H1 (cell line): ENCODE measurements around the gene NQO2. TPM values are rescaled to one million over a fixed set of nuclear protein-coding genes. Genes with fewer than 3 reads are reported as not detected.
A peak's percentile ranks its signal among the peaks of the same experiment; 100 is the strongest.

Experiments used
- CTCF ChIA-PET: fragments of 300-600 bp; sonication (Branson Sonifier 250); formaldehyde crosslinking; loops from one replicate; lab custom pipeline; 2021; ENCODE audit not compliant: partially characterized antibody; lab: Charles Lee
- POLR2A ChIA-PET: fragments of 300-600 bp; sonication (Branson Sonifier 250); formaldehyde crosslinking; loops from one replicate; lab custom pipeline; 2021; ENCODE audit warnings: inconsistent platforms; ENCODE audit not compliant: partially characterized antibody; lab: Charles Lee
- DNase-seq, 2 experiments: peaks; one replicate each; pipeline versions ENCODE4 v3.0.0 to v3.0.0-alpha.2; 2010 to 2022; ENCODE audit warnings: low spot score in 2 of 2, low read depth in 1 of 2, mixed read lengths in 1 of 2
- FAIRE-seq: peaks from 2 replicates; lab custom pipeline; 2011; peaks lifted over from hg19 to GRCh38; lab: Jason Lieb, UNC
- H2AFZ ChIP-seq: 2 replicates; pipeline ENCODE4 v1.8.1; 2012; ENCODE audit warnings: low read length, inconsistent platforms
- H2AK5ac ChIP-seq: 2 replicates; pipeline ENCODE4 v1.6.1; 2013; ENCODE audit warnings: low read depth, low read length
- H2BK120ac ChIP-seq: replicated peaks from 2 replicates; pipeline ENCODE3; 2013; ENCODE audit warnings: low read depth, low read length, inconsistent platforms
- H2BK12ac ChIP-seq: 2 replicates; pipeline ENCODE4 v1.6.1; 2013; ENCODE audit warnings: low read depth, low read length
- H2BK15ac ChIP-seq: 2 replicates; pipeline ENCODE4 v1.6.1; 2013; ENCODE audit warnings: low read length
- H2BK20ac ChIP-seq: 2 replicates; pipeline ENCODE4 v1.6.1; 2013; ENCODE audit warnings: low read length
- H2BK5ac ChIP-seq: 2 replicates; pipeline ENCODE4 v1.6.1; 2013; ENCODE audit warnings: low read depth, low read length
- H3K14ac ChIP-seq: 2 replicates; pipeline ENCODE4 v1.6.1; 2013; ENCODE audit warnings: inconsistent platforms; ENCODE audit not compliant: insufficient read length
- H3K18ac ChIP-seq: 2 replicates; pipeline ENCODE4 v1.6.1; 2013; ENCODE audit warnings: low read length; ENCODE audit errors: extremely low read depth
- H3K23ac ChIP-seq: 2 replicates; pipeline ENCODE4 v1.6.1; 2013; ENCODE audit warnings: inconsistent platforms; ENCODE audit not compliant: insufficient read length
- H3K23me2 ChIP-seq: 2 replicates; pipeline ENCODE4 v1.6.1; 2013; ENCODE audit warnings: low read depth, low read length
- H3K27ac ChIP-seq: 2 replicates; pipeline ENCODE4 v1.6.1; 2011; ENCODE audit warnings: low read depth, low read length, inconsistent platforms
- H3K27me3 ChIP-seq, 4 experiments: replicated peaks in 1 of 4; 1 replicate in 1 of 4; 2 replicates in 3 of 4; pipeline versions ENCODE4 v1.6.1 to v1.8.1; 2011 to 2013; ENCODE audit warnings: low read length in 3 of 4, mild to moderate bottlenecking in 3 of 4, inconsistent platforms in 2 of 4, mixed read lengths in 2 of 4, moderate library complexity in 1 of 4; ENCODE audit not compliant: control insufficient read depth in 3 of 4, insufficient read depth in 3 of 4; ENCODE audit errors: extremely low read depth in 1 of 4
- H3K36me3 ChIP-seq, 4 experiments: 2 replicates each; pipeline versions ENCODE4 v1.6.1 to v1.8.1; 2011 to 2013; ENCODE audit warnings: mild to moderate bottlenecking in 4 of 4, low read length in 3 of 4, moderate library complexity in 2 of 4, control low read depth in 1 of 4, inconsistent platforms in 1 of 4; ENCODE audit not compliant: insufficient read depth in 4 of 4, control insufficient read depth in 2 of 4
- H3K4ac ChIP-seq: replicated peaks from 2 replicates; pipeline ENCODE3; 2013; ENCODE audit warnings: low read length, low read depth, mixed read lengths, inconsistent platforms; ENCODE audit not compliant: insufficient read length
- H3K4me1 ChIP-seq, 4 experiments: replicated peaks in 1 of 4; 1 replicate in 1 of 4; 2 replicates in 3 of 4; pipeline versions ENCODE4 v1.6.1 to v1.8.1; 2011 to 2013; ENCODE audit warnings: low read length in 3 of 4, inconsistent platforms in 2 of 4, mixed read lengths in 1 of 4; ENCODE audit not compliant: insufficient read depth in 4 of 4, control insufficient read depth in 3 of 4
- H3K4me2 ChIP-seq, 2 experiments: 2 replicates each; pipeline versions ENCODE4 v1.6.1 to v1.8.1; 2011 to 2013; ENCODE audit warnings: low read depth in 2 of 2, low read length in 2 of 2, control low read depth in 1 of 2, inconsistent platforms in 1 of 2, mild to moderate bottlenecking in 1 of 2; ENCODE audit not compliant: insufficient read depth in 1 of 2
- H3K4me3 ChIP-seq, 4 experiments: fragments of 200-600, 300-600 bp in 1 of 4; sonication (generic), shearing (Covaris generic), sonication (Bioruptor Twin) in 1 of 4; 2 replicates each; pipeline versions ENCODE4 v1.5.1 to v1.8.1; 2011 to 2016; ENCODE audit warnings: low read length in 4 of 4, low read depth in 3 of 4, control low read depth in 2 of 4, inconsistent platforms in 2 of 4, mild to moderate bottlenecking in 2 of 4, mixed read lengths in 1 of 4, moderate library complexity in 1 of 4; ENCODE audit not compliant: insufficient read depth in 2 of 4; ENCODE audit errors: extremely low read depth in 1 of 4
- H3K56ac ChIP-seq: replicated peaks from 2 replicates; pipeline ENCODE3; 2013; ENCODE audit warnings: low read depth, mild to moderate bottlenecking, mixed read lengths, low read length, inconsistent platforms; ENCODE audit not compliant: insufficient read length
- H3K79me1 ChIP-seq: 2 replicates; pipeline ENCODE4 v1.6.1; 2013; ENCODE audit warnings: low read depth, low read length, control low read depth
- H3K79me2 ChIP-seq, 2 experiments: 2 replicates each; pipeline versions ENCODE4 v1.6.1 to v1.8.1; 2012 to 2013; ENCODE audit warnings: low read length in 2 of 2, mild to moderate bottlenecking in 2 of 2, inconsistent platforms in 1 of 2; ENCODE audit not compliant: insufficient read depth in 2 of 2, control insufficient read depth in 1 of 2
- H3K9ac ChIP-seq, 4 experiments: replicated peaks in 1 of 4; 1 replicate in 1 of 4; 2 replicates in 3 of 4; pipeline versions ENCODE4 v1.6.1 to v1.8.1; 2011 to 2013; ENCODE audit warnings: low read depth in 3 of 4, low read length in 3 of 4, control low read depth in 2 of 4, mild to moderate bottlenecking in 2 of 4, moderate library complexity in 2 of 4, inconsistent platforms in 1 of 4; ENCODE audit errors: extremely low read depth in 1 of 4
- H3K9me3 ChIP-seq, 2 experiments: 2 replicates each; pipeline versions ENCODE4 v1.6.1 to v1.8.1; 2012 to 2013; ENCODE audit warnings: mild to moderate bottlenecking in 2 of 2, moderate library complexity in 2 of 2, control low read depth in 1 of 2, inconsistent platforms in 1 of 2, low read depth in 1 of 2, low read length in 1 of 2, mixed read lengths in 1 of 2; ENCODE audit not compliant: insufficient read depth in 2 of 2
- H4K20me1 ChIP-seq, 2 experiments: replicated peaks in 1 of 2; 2 replicates each; pipeline versions ENCODE3 to v1.8.1; 2011 to 2013; ENCODE audit warnings: inconsistent platforms in 2 of 2, low read length in 2 of 2, mild to moderate bottlenecking in 1 of 2; ENCODE audit not compliant: insufficient read depth in 2 of 2, control insufficient read depth in 1 of 2
- H4K5ac ChIP-seq: 2 replicates; pipeline ENCODE4 v1.6.1; 2013; ENCODE audit warnings: low read length, low read depth, mixed read lengths, inconsistent platforms; ENCODE audit not compliant: insufficient read length
- H4K8ac ChIP-seq: 2 replicates; pipeline ENCODE4 v1.8.0; 2013; ENCODE audit warnings: mild to moderate bottlenecking, moderate library complexity, low read length, inconsistent platforms; ENCODE audit not compliant: insufficient read depth; ENCODE audit errors: extremely low read depth
- H4K91ac ChIP-seq: replicated peaks from 2 replicates; pipeline ENCODE3; 2013; ENCODE audit warnings: low read length, mixed read lengths, inconsistent platforms; ENCODE audit not compliant: insufficient read length
- CBX5 ChIP-seq: fragments of 300-800, 300-1000 bp; sonication (generic); IDR thresholded peaks from 2 replicates; pipeline ENCODE4 v1.7.1; 2016; ENCODE audit warnings: antibody characterized with exemption, low read length, low read depth
- CHD2 ChIP-seq: IDR thresholded peaks from 2 replicates; pipeline ENCODE4 v1.6.1; 2012; ENCODE audit warnings: low read length, improper control_type of control experiment
- GABPA ChIP-seq: IDR thresholded peaks from 2 replicates; pipeline ENCODE4 v1.6.1; 2011; ENCODE audit warnings: mild to moderate bottlenecking, low read length, moderate library complexity, borderline replicate concordance; ENCODE audit not compliant: insufficient read depth
- KDM5A ChIP-seq: fragments of 200-600 bp; IDR thresholded peaks from 2 replicates; pipeline ENCODE4 v1.7.1; 2012; ENCODE audit warnings: mild to moderate bottlenecking, low read length, inconsistent platforms, mixed read lengths
- POU5F1 ChIP-seq: IDR thresholded peaks from 2 replicates; pipeline ENCODE4 v1.6.1; 2011; ENCODE audit warnings: low read depth, mild to moderate bottlenecking, low read length, moderate library complexity
- SP1 ChIP-seq: IDR thresholded peaks from 2 replicates; pipeline ENCODE4 v1.6.1; 2011; ENCODE audit warnings: low read depth, low read length
- TAF1 ChIP-seq: IDR thresholded peaks from 2 replicates; pipeline ENCODE4 v1.6.1; 2011; ENCODE audit warnings: mild to moderate bottlenecking, low read depth, low read length
- ZNF274 ChIP-seq: IDR thresholded peaks from 2 replicates; pipeline ENCODE4 v1.7.0; 2012; ENCODE audit warnings: low read length, borderline replicate concordance; ENCODE audit errors: extremely low read depth
- WGBS, 2 experiments: shearing (Covaris generic) in 1 of 2; methylation state at CpG; one replicate each; pipeline versions ENCODE4 v1.1.6 to v1.1.7; 2013 to 2015; ENCODE audit warnings: low lambda C conversion rate in 2 of 2, mixed read lengths in 2 of 2, inconsistent platforms in 1 of 2, low coverage in 1 of 2, missing lambda C conversion rate in 1 of 2; ENCODE audit not compliant: insufficient replicate concordance in 2 of 2, insufficient coverage in 1 of 2, insufficient read length in 1 of 2; ENCODE audit errors: extremely low coverage in 1 of 2, missing lambda C conversion rate in 1 of 2; 5-methylcytosine and 5-hydroxymethylcytosine counted together
- polyA plus RNA-seq, 7 experiments: library from polyadenylated mRNA; depleted of rRNA in 3 of 7; stranded (reverse) in 5 of 7; unstranded in 2 of 7; fragments of >200 nt in 5 of 7; fragments of 200-250 nt in 2 of 7; gene quantifications; 1 replicate in 5 of 7; 2 replicates in 1 of 7; 4 replicates in 1 of 7; pipeline versions ENCODE4 v1.2.1 to v1.2.3, GENCODE V29; 2011 to 2013; ENCODE audit warnings: missing spikeins in 2 of 7, mixed read lengths in 2 of 7
- total RNA-seq: library from RNA; stranded (reverse); fragmentation: NEBNext Ultra II Directional; extraction: Animal tissue kit (Norgen Biotek cat#: 25700); gene quantifications from 2 replicates; pipeline ENCODE4 v1.2.1, GENCODE V29; 2021

Gene NQO2
- total and polyA plus RNA-seq, 2 of the 8 experiments (the other 6 are each of a cell fraction or from before 2014, with no cell fraction given): 135 to 168 TPM

- Histone ChIP-seq H3K9ac (no peak overlapping the region), H2BK5ac (no peak overlapping the region), H2AK5ac (peak overlapping the region; percentile 70; the same call in 1 of the 2 replicates), H3K4me2 (peak overlapping the region in 1 of 2 experiments; percentile 22; a peak in 1 of 4 replicates), H3K4ac (peak overlapping the region; percentile 51), H3K14ac (no peak overlapping the region), H4K8ac (no peak overlapping the region), H3K4me3 (no peak overlapping the region), H3K27me3 (no peaks in the 10 kb centered on the region), H2AFZ (no peak overlapping the region), H3K79me1 (no peaks in the 10 kb centered on the region; the same call in 1 of the 2 replicates), H3K18ac (peak overlapping the region; percentile 55; the same call in 1 of the 2 replicates), H3K56ac (no peak overlapping the region), H3K4me1 (peaks cover 16 to 23% (median 20%) of the 10 kb centered on the region in 4 experiments), H2BK120ac (peak overlapping the region; percentile 67), H2BK12ac (peak overlapping the region; percentile 41), H3K23ac (no peak overlapping the region), H4K5ac (no peak overlapping the region), H2BK20ac (0 out of 2 replicates have a peak overlapping the region, but pooled peaks have one; percentile 57), H4K91ac (peak overlapping the region; percentile 71), H4K20me1 (no peaks in the 10 kb centered on the region), H3K9me3 (no peaks in the 10 kb centered on the region), H3K27ac (no peak overlapping the region), H3K79me2 (no peaks in the 10 kb centered on the region), H2BK15ac (no peak overlapping the region), H3K36me3 (no peaks in the 10 kb centered on the region), H3K23me2 (no peaks in the 10 kb centered on the region)
- CTCF ChIA-PET: interaction anchor here (1.8 to 2.0 kb wide), 2 partner anchors 10 to 12 kb away, joined by 7 to 10 read pairs; no protein-coding TSS in a partner anchor
- 83% methylated on average over 7 of the region's 7 CpGs; no CpG with 5 or more reads in 1 of the 2 experiments for WGBS, 2 experiments
- TF ChIP-seq SP1 (no peak), CBX5 (no peak), KDM5A (no peak), GABPA (no peak), TAF1 (no peak), CHD2 (no peak), ZNF274 (no peak), POU5F1 (no peak)
- POLR2A ChIA-PET: no interaction called here
- DNase-seq (no peak), FAIRE-seq (no peak)
Observed at GRCh38 chr6:2961506-2961905, 38.2 kb upstream of the NQO2 start.
